H9 (cell line): ENCODE measurements around the gene TMEM158. TPM values are rescaled to one million over a fixed set of nuclear protein-coding genes. Genes with fewer than 3 reads are reported as not detected.

Source experiments
- DNase-seq: peaks from one replicate; pipeline ENCODE4 v3.0.0-alpha.2; 2017
- H2AFZ ChIP-seq: one replicate; pipeline ENCODE4 v1.6.1; 2013; ENCODE audit warnings: mild to moderate bottlenecking, low read length, control low read depth, moderate library complexity
- H2AK5ac ChIP-seq: 2 replicates; pipeline ENCODE4 v1.6.1; 2013; ENCODE audit warnings: low read length, control low read depth, mixed read lengths; ENCODE audit not compliant: insufficient read length
- H2BK120ac ChIP-seq: one replicate; pipeline ENCODE4 v1.6.1; 2013; ENCODE audit warnings: low read depth, mild to moderate bottlenecking, low read length, control low read depth, inconsistent platforms; ENCODE audit not compliant: poor library complexity, severe bottlenecking
- H2BK12ac ChIP-seq: 2 replicates; pipeline ENCODE4 v1.6.1; 2013; ENCODE audit warnings: low read length, control low read depth, mixed read lengths, low read depth; ENCODE audit not compliant: insufficient read length
- H2BK15ac ChIP-seq: 2 replicates; pipeline ENCODE4 v1.6.1; 2013; ENCODE audit warnings: low read depth, low read length, control low read depth
- H2BK20ac ChIP-seq: one replicate; pipeline ENCODE4 v1.6.1; 2013; ENCODE audit warnings: low read depth, mild to moderate bottlenecking, low read length, control low read depth, inconsistent platforms; ENCODE audit not compliant: poor library complexity, severe bottlenecking
- H2BK5ac ChIP-seq: 2 replicates; pipeline ENCODE4 v1.6.1; 2013; ENCODE audit warnings: low read length, control low read depth, mixed read lengths; ENCODE audit not compliant: insufficient read length
- H3K14ac ChIP-seq: 2 replicates; pipeline ENCODE4 v1.6.1; 2013; ENCODE audit warnings: low read length, control low read depth; ENCODE audit not compliant: insufficient read depth
- H3K18ac ChIP-seq: 2 replicates; pipeline ENCODE4 v1.6.1; 2013; ENCODE audit warnings: low read depth, mild to moderate bottlenecking, mixed read lengths, low read length, control low read depth; ENCODE audit not compliant: insufficient read length
- H3K23ac ChIP-seq: 2 replicates; pipeline ENCODE4 v1.6.1; 2013; ENCODE audit warnings: low read length, control low read depth, mixed read lengths, low read depth; ENCODE audit not compliant: insufficient read length
- H3K23me2 ChIP-seq: 2 replicates; pipeline ENCODE4 v1.6.1; 2013; ENCODE audit warnings: low read depth, mild to moderate bottlenecking, mixed read lengths, low read length, control low read depth; ENCODE audit not compliant: insufficient read length, poor library complexity, severe bottlenecking
- H3K27ac ChIP-seq: 2 replicates; pipeline ENCODE4 v1.5.1; 2013; ENCODE audit warnings: low read length, control low read depth, mixed read lengths, low read depth; ENCODE audit not compliant: insufficient read length
- H3K27me3 ChIP-seq: 2 replicates; pipeline ENCODE4 v1.6.1; 2013; ENCODE audit warnings: low read length, control low read depth, inconsistent platforms; ENCODE audit not compliant: insufficient read depth
- H3K4ac ChIP-seq: 2 replicates; pipeline ENCODE4 v1.6.1; 2013; ENCODE audit warnings: low read depth, mild to moderate bottlenecking, control low read depth, inconsistent platforms, low read length, moderate library complexity
- H3K4me1 ChIP-seq: 2 replicates; pipeline ENCODE4 v1.6.1; 2013; ENCODE audit warnings: low read length, control low read depth, inconsistent platforms; ENCODE audit not compliant: insufficient read depth
- H3K4me2 ChIP-seq: 2 replicates; pipeline ENCODE4 v1.6.1; 2013; ENCODE audit warnings: low read length, control low read depth, mixed read lengths; ENCODE audit not compliant: insufficient read length, insufficient read depth
- H3K56ac ChIP-seq: 2 replicates; pipeline ENCODE4 v1.6.1; 2013; ENCODE audit warnings: low read depth, mild to moderate bottlenecking, mixed read lengths, low read length, control low read depth; ENCODE audit not compliant: insufficient read length
- H3K79me1 ChIP-seq: 2 replicates; pipeline ENCODE4 v1.6.1; 2013; ENCODE audit warnings: low read depth, mild to moderate bottlenecking, moderate library complexity, low read length, control low read depth, inconsistent platforms; ENCODE audit not compliant: insufficient read depth, poor library complexity, severe bottlenecking
- H3K79me2 ChIP-seq: 2 replicates; pipeline ENCODE4 v1.6.1; 2013; ENCODE audit warnings: low read length, control low read depth, inconsistent platforms; ENCODE audit not compliant: insufficient read depth
- H3K9ac ChIP-seq: 2 replicates; pipeline ENCODE4 v1.6.1; 2013; ENCODE audit warnings: low read length, control low read depth, mixed read lengths; ENCODE audit not compliant: insufficient read length; ENCODE audit errors: extremely low read depth
- H3K9me3 ChIP-seq: one replicate; pipeline ENCODE4 v1.6.1; 2013; ENCODE audit warnings: low read depth, low read length, inconsistent platforms; ENCODE audit not compliant: control insufficient read depth
- H3T11ph ChIP-seq: one replicate; pipeline ENCODE4 v1.6.1; 2013; ENCODE audit warnings: mild to moderate bottlenecking, low read length, control low read depth, inconsistent platforms
- H4K20me1 ChIP-seq: one replicate; pipeline ENCODE4 v1.6.1; 2013; ENCODE audit not compliant: control insufficient read depth, insufficient read length, insufficient read depth
- H4K5ac ChIP-seq: 2 replicates; pipeline ENCODE4 v1.6.1; 2013; ENCODE audit warnings: low read depth, mild to moderate bottlenecking, mixed read lengths, low read length, control low read depth; ENCODE audit not compliant: insufficient read length
- H4K8ac ChIP-seq: replicated peaks from 2 replicates; pipeline ENCODE4 v1.6.1; 2013; ENCODE audit warnings: low read length, control low read depth, mixed read lengths, low read depth; ENCODE audit not compliant: insufficient read length
- H4K91ac ChIP-seq: 2 replicates; pipeline ENCODE4 v1.6.1; 2013; ENCODE audit warnings: low read depth, mild to moderate bottlenecking, moderate library complexity, mixed read lengths, low read length, control low read depth; ENCODE audit not compliant: insufficient read length
- H3K27ac Mint-ChIP-seq, 3 experiments: 2 replicates in 2 of 3; 3 replicates in 1 of 3; pipeline ENCODE4 v1.8.0; 2020 to 2021; ENCODE audit warnings: mixed read lengths in 3 of 3, mild to moderate bottlenecking in 1 of 3, moderate library complexity in 1 of 3
- H3K27me3 Mint-ChIP-seq: 2 replicates; pipeline ENCODE4 v1.8.0; 2021; ENCODE audit warnings: low read depth, mild to moderate bottlenecking, moderate library complexity, mixed read lengths
- H3K36me3 Mint-ChIP-seq, 3 experiments: 2 replicates in 2 of 3; 3 replicates in 1 of 3; pipeline ENCODE4 v1.8.0; 2020 to 2021; ENCODE audit warnings: low read depth in 3 of 3, mixed read lengths in 3 of 3; ENCODE audit not compliant: insufficient read depth in 1 of 3
- H3K4me1 Mint-ChIP-seq, 2 experiments: 2 replicates each; pipeline ENCODE4 v1.8.0; 2020; ENCODE audit warnings: mixed read lengths in 2 of 2
- H3K4me3 Mint-ChIP-seq, 2 experiments: 2 replicates in 1 of 2; 3 replicates in 1 of 2; pipeline ENCODE4 v1.8.0; 2020 to 2021; ENCODE audit warnings: mild to moderate bottlenecking in 2 of 2, mixed read lengths in 2 of 2, moderate library complexity in 1 of 2
- H3K9me3 Mint-ChIP-seq, 2 experiments: 2 replicates in 1 of 2; 3 replicates in 1 of 2; pipeline ENCODE4 v1.8.0; 2020; ENCODE audit warnings: mild to moderate bottlenecking in 2 of 2, mixed read lengths in 2 of 2, moderate library complexity in 1 of 2
- CTCF ChIP-seq: fragments of 200-600 bp; sonication (generic); conservative IDR thresholded peaks from 3 replicates; pipeline ENCODE4 v1.8.0; 2021; ENCODE audit warnings: antibody characterized with exemption, mild to moderate bottlenecking
- WGBS: extraction: QIAGEN DNeasy Blood & Tissue Kit; methylation state at CpG from one replicate; pipeline ENCODE4 v1.1.7; 2013; ENCODE audit warnings: missing lambda C conversion rate, low lambda C conversion rate, mixed read lengths; ENCODE audit not compliant: insufficient read length; ENCODE audit errors: extremely low coverage; 5-methylcytosine and 5-hydroxymethylcytosine counted together
- total RNA-seq: library from RNA; stranded (reverse); gene quantifications from 2 replicates; pipeline ENCODE4 v1.2.1, GENCODE V29; 2021

Gene TMEM158
- total RNA-seq, 1 experiment from 2014 or later: 29.1 TPM

DNA sequence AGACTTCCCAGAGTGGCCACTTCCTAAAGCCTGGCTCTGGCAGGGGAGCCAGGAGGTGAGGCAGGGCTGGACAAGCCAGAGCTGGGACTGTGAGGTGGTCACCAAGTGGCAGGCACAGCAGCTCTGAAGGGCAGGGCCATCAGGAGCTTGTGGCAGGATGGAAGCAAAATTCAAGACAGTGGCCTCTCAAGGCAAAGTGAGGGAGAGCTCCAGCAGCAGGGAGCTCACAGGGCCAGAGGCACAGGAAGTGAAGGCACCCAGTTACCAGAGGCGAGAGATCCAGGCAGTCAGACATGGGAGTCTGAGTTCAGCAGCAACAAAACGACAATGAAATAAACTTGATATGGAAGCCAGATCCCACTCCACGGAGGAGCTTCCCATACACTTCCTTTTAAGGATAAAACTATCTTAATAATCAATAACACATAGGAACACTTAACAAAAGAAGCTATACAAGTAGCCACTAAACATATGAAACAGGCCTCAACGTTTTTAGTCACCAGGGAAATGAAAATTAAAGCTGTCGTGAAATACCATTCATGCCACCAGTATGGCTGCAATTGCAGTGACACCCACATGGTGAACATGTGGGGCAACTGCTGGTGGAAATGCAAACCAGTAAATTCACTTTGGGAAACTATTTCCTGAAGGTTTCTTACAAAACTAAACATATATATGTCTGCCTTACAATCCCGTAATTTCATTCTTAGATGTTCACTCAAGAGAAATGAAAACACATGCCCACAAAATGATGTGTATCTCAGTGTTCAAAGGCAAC lies 35.4 kb upstream of the TMEM158 start:
- no peak for DNase-seq

More for the DNA sequence above, 35.4 kb upstream of the TMEM158 start:
- Histone ChIP-seq H3K56ac (no peak overlapping the region), H2BK5ac (no peak overlapping the region), H3K79me1 (no peaks in the 10 kb centered on the region), H3K27me3 (no peaks in the 10 kb centered on the region), H2BK15ac (no peak overlapping the region), H3K27ac (no peak overlapping the region), H2AFZ (no peak overlapping the region), H3K14ac (no peak overlapping the region; the same call in 1 of the 2 replicates), H2AK5ac (no peak overlapping the region), H3K4ac (no peak overlapping the region), H3K23me2 (no peaks in the 10 kb centered on the region), H3K4me2 (no peak overlapping the region), H3T11ph (no peak overlapping the region), H4K20me1 (no peaks in the 10 kb centered on the region), H3K23ac (no peak overlapping the region), H3K18ac (no peak overlapping the region), H2BK120ac (no peak overlapping the region), H3K79me2 (no peaks in the 10 kb centered on the region), H3K9ac (no peak overlapping the region), H4K5ac (no peak overlapping the region), H4K91ac (no peak overlapping the region), H2BK12ac (no peak overlapping the region), H3K9me3 (no peaks in the 10 kb centered on the region), H4K8ac (no peak overlapping the region), H2BK20ac (no peak overlapping the region), H3K4me1 (peaks cover 2% of the 10 kb centered on the region; the same call in 1 of the 2 replicates)
- TF ChIP-seq CTCF: no peak
- Mint-ChIP-seq H3K27ac (no peak overlapping the region), H3K27me3 (peaks cover 11% of the 10 kb centered on the region), H3K4me3 (no peak overlapping the region), H3K4me1 (peaks cover 15 to 20% of the 10 kb centered on the region in 2 experiments), H3K9me3 (no peaks in the 10 kb centered on the region; a peak in 1 of 5 replicates), H3K36me3 (no peaks in the 10 kb centered on the region; a peak in 1 of 7 replicates)
- no CpG with 5 or more reads among the region's 6 CpGs for WGBS
